ENCODE results near the gene LRRC72. TPM values are rescaled to one million over a fixed set of nuclear protein-coding genes. Genes with fewer than 3 reads are reported as not detected.

The LRRC72 gene
- total RNA-seq, 1 experiment from 2014 or later = not detected

GRCh38 chr7:16498122-16498521 lies 28.5 kb upstream of the LRRC72 start:
- H3K9me3 ChIP-seq (ENCODE audit: control insufficient read depth, low read depth, low read length) = no peaks in the 10 kb centered on the region
- H3K18ac ChIP-seq (ENCODE audit: insufficient read length, low read depth, low read length) = no peak overlapping the region
- H3K23me2 ChIP-seq (ENCODE audit: insufficient read length, low read depth, low read length, poor library complexity, severe bottlenecking) = no peaks in the 10 kb centered on the region
- no peak overlapping the region for H2AK5ac ChIP-seq (ENCODE audit: insufficient read length, low read length)
- no peak overlapping the region for H3K56ac ChIP-seq (ENCODE audit: insufficient read length, low read depth, low read length)
- H2BK15ac ChIP-seq (ENCODE audit: low read depth, low read length) = no peak overlapping the region
- no peak overlapping the region for H2BK120ac ChIP-seq (ENCODE audit: low read depth, low read length, poor library complexity, severe bottlenecking)
- WGBS (ENCODE audit: extremely low coverage, insufficient read length, low lambda C conversion rate) = no CpG with 5 or more reads among the region's 2 CpGs
- H2BK20ac ChIP-seq (ENCODE audit: low read depth, low read length, poor library complexity, severe bottlenecking) = no peak overlapping the region
- no peak overlapping the region for H4K91ac ChIP-seq (ENCODE audit: insufficient read length, low read depth, low read length)
- TF ChIP-seq CTCF (conservative IDR thresholded peaks at IDR 0.05) = no peak
- no peaks in the 10 kb centered on the region; the same call in 1 of the 2 replicates for H3K27me3 Mint-ChIP-seq (ENCODE audit: low read depth)
- H3K4ac ChIP-seq (ENCODE audit: low read depth, low read length) = no peak overlapping the region
- no peak overlapping the region for H2BK5ac ChIP-seq (ENCODE audit: insufficient read length, low read length)
- H3K79me2 ChIP-seq (ENCODE audit: insufficient read depth, low read length) = no peaks in the 10 kb centered on the region
- no peak overlapping the region for H4K5ac ChIP-seq (ENCODE audit: insufficient read length, low read depth, low read length)
- H3K23ac ChIP-seq (ENCODE audit: insufficient read length, low read depth, low read length) = no peak overlapping the region
- no peaks in the 10 kb centered on the region for H3K4me1 Mint-ChIP-seq
- H3K27ac Mint-ChIP-seq = no peak overlapping the region
- no peak overlapping the region for H3K9ac ChIP-seq (ENCODE audit: extremely low read depth, insufficient read length, low read length)
- no peak overlapping the region for H2BK12ac ChIP-seq (ENCODE audit: insufficient read length, low read depth, low read length)
- no peaks in the 10 kb centered on the region for H3K4me1 ChIP-seq (ENCODE audit: insufficient read depth, low read length)
- H3K27ac ChIP-seq (ENCODE audit: insufficient read length, low read depth, low read length) = no peak overlapping the region
- H3K9me3 Mint-ChIP-seq = no peaks in the 10 kb centered on the region; a peak in 1 of 5 replicates
- H3K14ac ChIP-seq (ENCODE audit: insufficient read depth, low read length) = no peak overlapping the region
- H2AFZ ChIP-seq (ENCODE audit: low read length) = no peak overlapping the region
- no peak overlapping the region for H3K4me3 Mint-ChIP-seq
- H3K36me3 Mint-ChIP-seq (ENCODE audit: insufficient read depth in 1 of 3, low read depth in 3 of 3) = no peaks in the 10 kb centered on the region
- no peaks in the 10 kb centered on the region for H4K20me1 ChIP-seq (ENCODE audit: control insufficient read depth, insufficient read depth, insufficient read length)
- H3K27me3 ChIP-seq (ENCODE audit: insufficient read depth, low read length) = no peaks in the 10 kb centered on the region
- no peak for DNase-seq
- no peak overlapping the region for H3K4me2 ChIP-seq (ENCODE audit: insufficient read depth, insufficient read length, low read length)
- H3K79me1 ChIP-seq (ENCODE audit: insufficient read depth, low read depth, low read length, poor library complexity, severe bottlenecking) = no peaks in the 10 kb centered on the region
- no peak overlapping the region for H3T11ph ChIP-seq (ENCODE audit: low read length)
- no peak overlapping the region for H4K8ac ChIP-seq (replicated peaks; ENCODE audit: insufficient read length, low read depth, low read length)
